ENCODE data around the gene SEMA5B.

SEMA5B gene

DNA sequence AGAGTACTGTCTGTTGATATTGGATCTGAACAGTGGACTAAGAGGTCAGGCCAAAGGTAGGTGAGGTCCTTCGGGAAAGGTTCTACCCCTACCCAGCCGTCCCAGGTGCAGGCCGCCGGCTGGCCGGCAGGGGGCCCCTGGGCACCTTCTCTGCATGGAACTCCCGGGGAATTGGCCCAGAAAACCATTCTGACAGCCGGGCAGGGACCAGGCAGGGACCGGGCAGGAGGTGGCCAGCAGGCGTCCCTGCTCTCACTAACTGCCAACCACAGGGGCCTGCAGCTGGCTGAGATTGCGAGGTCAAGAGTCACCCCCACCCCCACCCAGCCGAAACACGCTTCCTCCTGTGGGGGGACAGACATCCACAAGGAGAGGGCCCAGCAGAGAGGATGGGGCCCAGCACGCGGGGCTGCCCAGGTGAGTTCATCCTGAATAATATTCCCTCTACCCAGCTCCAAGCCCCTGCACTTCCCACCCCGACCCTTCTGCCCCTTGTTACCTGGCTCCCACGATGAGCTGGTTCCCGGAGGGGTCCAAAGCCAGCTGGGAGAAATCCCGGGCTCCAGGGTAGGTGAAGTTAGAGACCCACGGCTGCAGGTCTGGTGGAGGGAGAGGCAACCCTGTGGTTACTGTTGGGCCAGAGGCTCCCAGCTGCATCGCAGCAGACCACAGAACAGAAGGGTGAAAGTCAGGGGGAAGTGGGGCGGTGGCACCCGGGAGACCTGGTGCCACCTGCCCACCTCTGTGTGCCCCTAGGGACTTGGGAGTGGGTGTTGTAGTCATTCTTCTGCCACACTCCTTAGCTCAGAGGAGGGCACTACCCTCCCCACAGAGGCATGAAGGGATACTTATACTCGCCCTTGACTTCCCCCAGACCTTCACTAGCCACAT lies 84.4 kb downstream of the SEMA5B start:
- peak; percentile 58 for DNase-seq (ENCODE audit: low spot score)

DNA sequence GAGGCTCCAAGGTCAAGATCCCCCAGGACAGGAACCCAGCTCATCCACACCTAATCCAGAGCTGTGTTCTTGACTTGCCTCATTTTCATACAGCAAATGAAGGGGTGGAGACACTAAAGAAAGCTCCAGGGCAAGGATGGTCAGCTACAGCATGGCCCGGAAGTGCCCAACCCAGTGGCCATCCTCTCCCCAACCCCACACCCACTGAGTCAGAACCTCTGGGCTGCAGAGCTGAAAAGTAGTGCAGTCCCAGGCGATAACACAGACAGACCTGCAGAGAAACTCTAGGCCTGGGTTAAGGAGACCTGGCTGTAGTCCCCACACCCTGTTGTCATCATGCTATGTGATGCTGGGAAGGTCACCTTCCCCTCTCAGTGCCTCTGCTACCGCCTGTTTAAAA lies 85.3 kb downstream of the SEMA5B start:
- DNase-seq (ENCODE audit: low spot score), result no peak

DNA sequence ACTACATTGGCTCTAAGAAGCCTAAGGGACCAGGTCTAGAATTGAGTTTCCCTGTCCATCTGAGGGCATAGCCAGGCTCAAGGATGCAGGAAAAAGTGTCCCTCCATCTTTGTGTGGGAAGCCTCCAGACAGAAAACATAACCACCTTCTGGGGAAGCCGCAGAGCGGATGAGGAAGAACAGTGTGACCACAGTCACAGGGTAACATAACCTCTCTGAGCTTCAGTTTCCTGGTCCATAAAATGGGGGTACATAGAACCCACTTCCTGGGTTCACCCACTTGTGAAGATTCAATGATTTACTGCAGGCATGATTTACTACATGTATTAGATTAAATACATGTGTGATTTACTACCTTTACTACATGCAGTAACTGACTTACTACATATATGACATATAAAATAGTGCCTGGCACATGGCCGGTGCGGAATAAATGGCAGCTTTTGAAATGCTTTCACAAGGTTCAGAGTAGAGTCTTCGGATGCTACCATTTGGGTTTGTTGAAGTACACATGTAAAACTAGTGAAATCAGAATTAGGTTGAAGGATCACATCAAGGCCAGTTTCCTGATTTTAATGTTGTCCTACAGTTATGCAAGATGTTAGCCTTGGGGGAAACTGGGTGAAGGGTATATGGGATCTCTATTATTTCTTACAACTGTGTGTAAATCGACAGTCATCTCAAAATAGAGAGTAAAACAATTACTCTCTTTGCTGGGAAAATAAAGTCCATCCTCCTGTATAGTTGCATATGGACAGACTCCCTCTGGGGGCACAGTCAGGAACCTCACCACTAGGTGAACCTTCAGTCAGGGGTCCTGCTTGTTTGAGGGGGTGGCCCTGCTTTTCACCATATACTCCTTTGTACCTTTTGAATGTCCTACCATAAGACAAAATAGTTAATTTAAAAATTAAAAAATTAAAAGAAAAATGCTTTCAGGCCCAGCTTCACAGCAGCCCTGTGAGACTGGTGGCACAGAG lies 86.0 kb downstream of the SEMA5B start:
- DNase-seq (ENCODE audit: low spot score), result no peak

DNA sequence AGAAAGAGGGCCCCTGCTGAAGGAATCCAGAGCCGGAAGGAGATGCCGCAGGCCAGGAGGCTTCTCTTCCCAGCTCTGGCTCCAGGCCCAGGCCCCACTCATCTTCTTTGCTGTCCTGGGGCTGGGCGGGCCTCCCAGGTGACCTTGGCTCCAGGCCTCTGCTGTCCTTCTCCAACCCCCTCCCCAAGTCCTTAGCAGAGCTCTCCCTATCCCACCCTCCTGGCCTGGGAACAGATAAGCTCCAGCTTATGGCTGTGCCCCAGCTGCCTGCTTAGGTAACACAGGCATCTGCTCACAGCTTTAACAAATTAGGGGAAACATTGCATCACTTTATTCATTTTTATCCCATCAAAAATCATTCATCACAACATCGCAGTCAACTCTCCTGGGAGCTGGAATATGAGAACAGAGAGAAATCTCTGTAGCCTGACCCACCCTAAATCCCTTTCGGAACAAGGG lies 86.9 kb downstream of the SEMA5B start:
- no peak for DNase-seq (ENCODE audit: low spot score)

- DNase-seq (ENCODE audit: low spot score), result no peak
Observed at GRCh38 chr3:122938783-122939425, 88.7 kb downstream of the SEMA5B start.

DNA sequence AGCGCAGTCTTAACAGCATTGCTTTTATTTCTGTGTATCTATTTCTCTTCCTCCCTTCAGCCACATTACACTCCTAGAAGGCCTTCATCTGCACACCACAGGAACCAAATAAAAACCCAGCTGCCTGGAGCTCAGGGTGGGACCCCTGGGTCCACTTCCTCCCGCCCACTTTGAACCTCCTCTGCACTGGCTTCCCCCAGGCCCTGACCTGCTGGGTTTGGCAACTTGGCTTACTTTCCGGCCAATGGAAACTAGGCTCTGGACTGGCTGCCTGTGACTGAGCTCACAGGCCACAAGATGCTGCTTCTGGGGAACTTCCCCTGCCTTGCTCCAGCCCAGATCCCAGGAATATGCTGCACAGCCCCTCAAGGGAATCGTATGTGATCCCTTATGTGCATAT lies 89.8 kb downstream of the SEMA5B start:
- no peak for DNase-seq (ENCODE audit: low spot score)

GRCh38 chr3:122936986-122937385 lies 90.6 kb downstream of the SEMA5B start:
- no peak for DNase-seq (ENCODE audit: low spot score)

GRCh38 chr3:122936335-122936734 lies 91.2 kb downstream of the SEMA5B start:
- DNase-seq (ENCODE audit: low spot score), result peak; percentile 35

- no peak for DNase-seq (ENCODE audit: low spot score)
Observed at GRCh38 chr3:122934251-122934650, 93.3 kb downstream of the SEMA5B start.

GRCh38 chr3:122932251-122932967 lies 95.2 kb downstream of the SEMA5B start:
- no peak for DNase-seq (ENCODE audit: low spot score)

DNA sequence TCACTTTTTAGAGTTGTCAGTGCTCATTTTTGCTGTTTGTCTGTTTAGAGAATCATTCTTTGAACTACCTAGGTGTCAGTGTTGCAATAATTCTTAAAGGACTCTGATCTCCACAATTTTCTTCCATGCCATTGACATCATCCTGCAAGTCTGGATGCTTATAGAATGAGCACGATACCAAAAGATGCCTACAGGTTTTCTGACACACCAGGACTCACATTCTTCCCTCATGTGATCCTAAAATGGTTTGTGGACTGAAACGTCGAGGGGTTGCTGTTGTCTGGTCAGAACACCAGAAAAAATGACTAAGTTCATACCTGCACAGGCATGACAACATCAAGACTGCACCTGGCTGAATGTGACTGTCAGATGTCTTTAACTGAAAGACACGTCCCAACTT lies 95.9 kb downstream of the SEMA5B start:
- DNase-seq (ENCODE audit: low spot score), result no peak

DNA sequence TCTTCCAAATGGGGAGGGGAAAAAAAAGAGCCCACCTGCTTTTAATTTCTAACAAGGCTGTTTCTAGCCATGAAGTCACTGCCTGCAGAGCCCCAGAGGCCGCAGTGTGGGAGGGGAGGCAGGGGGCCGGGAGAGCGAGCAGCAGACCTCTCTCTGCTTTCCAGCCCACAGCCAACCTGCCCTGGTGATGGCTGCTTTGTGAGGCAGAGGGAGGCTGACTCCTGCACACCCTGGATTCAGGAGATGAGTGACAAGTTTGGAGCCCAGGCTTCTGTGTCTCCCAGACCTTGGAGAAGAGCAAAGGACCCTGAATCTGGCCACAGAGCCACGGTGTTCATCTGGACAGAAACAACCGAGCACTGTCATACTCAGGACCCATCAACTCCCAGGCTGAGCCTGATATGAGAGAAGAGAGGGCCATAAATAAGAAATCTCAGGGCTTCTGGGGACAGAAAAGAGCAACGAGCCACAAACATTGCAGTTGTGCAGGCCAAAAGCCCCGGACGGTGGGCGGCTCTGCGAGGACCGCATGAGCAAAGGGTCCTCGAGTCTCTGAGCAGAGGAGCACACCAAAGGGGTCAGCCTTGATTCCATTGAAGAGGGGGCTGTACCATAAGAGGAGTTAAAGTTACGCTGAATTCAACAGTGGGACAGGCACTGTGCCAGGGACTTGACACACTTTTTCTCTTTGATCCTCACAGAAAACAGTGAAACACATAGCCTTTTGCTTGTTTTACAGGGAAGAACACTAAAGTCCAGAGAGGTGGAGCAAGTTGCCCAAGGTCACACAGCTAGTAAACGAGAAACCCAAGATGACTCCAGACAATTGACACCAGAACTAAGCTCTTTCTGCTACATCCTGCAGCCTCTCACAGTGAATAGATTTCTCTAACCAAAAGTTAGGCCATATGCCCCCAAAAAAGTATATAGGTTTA lies 97.2 kb downstream of the SEMA5B start:
- no peak for DNase-seq (ENCODE audit: low spot score)

GRCh38 chr3:122929188-122930062 lies 98.1 kb downstream of the SEMA5B start:
- no peak for DNase-seq (ENCODE audit: low spot score)

- no peak for DNase-seq (ENCODE audit: low spot score)
Observed at GRCh38 chr3:122928396-122929187, 99.0 kb downstream of the SEMA5B start.

DNA sequence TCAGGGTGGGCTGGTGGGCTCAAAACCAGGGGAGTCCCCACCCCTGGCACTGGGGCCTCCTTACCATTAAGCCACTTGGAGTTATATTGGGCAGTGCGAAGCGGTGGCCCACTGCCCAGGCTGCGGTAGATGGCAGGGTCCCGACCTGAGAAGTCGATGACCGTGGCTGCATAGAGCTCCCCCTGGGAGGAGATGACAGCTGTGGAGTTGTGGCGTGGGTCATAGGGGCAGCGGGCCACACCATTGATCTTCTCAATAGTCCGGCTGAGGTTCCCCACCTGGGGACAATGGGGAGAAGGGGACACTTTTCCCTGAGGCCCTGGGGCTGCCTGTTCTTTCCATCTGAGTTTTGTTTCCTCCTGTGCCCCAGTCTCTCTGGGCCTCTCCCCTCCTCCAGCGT lies 99.8 kb downstream of the SEMA5B start:
- no peak for DNase-seq (ENCODE audit: low spot score)

GRCh38 chr3:122926811-122927210 lies 100.8 kb downstream of the SEMA5B start:
- no peak for DNase-seq (ENCODE audit: low spot score)

DNA sequence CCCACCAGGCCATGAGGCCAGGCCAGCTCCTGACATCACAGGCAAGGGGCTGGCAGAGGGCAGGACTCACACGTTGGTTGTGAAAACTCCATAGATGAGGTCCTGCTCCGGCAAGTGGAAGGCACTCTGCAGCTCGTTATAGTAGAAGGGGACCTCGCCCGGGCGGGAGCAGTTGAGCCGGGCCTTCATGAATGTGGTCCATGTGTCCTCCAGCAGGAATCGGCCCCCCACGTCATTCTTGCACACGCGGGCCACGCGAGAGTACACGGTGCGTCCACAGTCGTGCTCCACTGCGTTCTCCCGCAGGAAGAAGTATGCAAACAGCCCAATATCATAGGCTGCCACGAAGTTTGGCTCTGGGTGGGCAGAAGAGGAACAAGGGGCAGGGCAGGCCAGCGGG lies 101.2 kb downstream of the SEMA5B start:
- no peak for DNase-seq (ENCODE audit: low spot score)

- no peak for DNase-seq (ENCODE audit: low spot score)
Observed at GRCh38 chr3:122925756-122926155, 101.8 kb downstream of the SEMA5B start.

DNA sequence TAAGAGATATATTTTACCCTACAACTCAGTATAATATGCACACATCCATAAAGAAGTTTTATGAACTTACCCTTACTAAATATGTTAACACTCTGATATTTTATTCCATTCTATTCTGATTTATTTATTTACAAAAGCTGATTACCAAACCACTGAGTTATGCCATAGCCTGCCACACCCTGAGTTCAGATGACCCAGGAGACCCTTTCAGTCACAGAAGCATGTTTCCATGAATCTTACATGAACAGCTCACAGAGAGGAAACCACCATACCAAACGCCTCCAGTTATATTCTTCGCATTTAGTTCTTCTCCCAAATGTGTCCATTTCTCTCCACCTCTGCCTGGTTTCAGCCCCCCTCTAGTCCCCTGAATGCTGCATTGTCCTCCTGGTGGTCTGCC lies 103.5 kb downstream of the SEMA5B start:
- no peak for DNase-seq (ENCODE audit: low spot score)

Data from pons (tissue), 1 donor.